ENCODE data around the gene FBN1. TPM values are rescaled to one million over a fixed set of nuclear protein-coding genes. Genes with fewer than 3 reads are reported as not detected.

Gene FBN1
- total RNA-seq, 1 donor from 2014 or later = 439 TPM

DNA sequence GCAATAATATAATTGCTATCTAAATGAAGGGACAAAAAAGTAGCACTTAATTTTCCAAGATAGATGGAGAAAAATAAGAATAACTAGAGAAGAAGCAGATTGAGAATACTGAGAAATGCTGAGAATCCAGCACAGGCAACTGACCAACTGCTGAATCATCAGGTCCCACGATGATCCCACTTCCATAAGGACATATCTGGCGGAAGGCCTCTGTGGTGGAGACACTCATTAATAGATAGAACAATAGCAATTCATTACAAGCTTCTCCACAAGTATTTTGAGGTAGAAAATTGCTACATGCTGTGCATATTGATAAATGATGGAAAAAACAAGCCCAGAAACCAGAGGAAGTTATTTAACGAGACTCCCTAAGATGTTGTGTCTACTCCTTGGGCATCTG, 208.3 kb downstream of the FBN1 start:
- Histone ChIP-seq H3K27me3 (ENCODE audit: control insufficient read depth in 3 of 3, insufficient read depth in 3 of 3, low read length in 3 of 3) (no peaks in the 10 kb centered on the region), H3K27ac (ENCODE audit: low read depth, low read length) (no peak overlapping the region), H3K9me3 (ENCODE audit: control insufficient read depth in 3 of 3, low read length in 3 of 3) (no peaks in the 10 kb centered on the region), H3K9ac (ENCODE audit: low read depth in 1 of 3, low read length in 3 of 3) (no peak overlapping the region), H3K4me3 (ENCODE audit: low read length in 3 of 3) (no peak overlapping the region), H3K4me1 (ENCODE audit: control insufficient read depth in 3 of 3, insufficient read depth in 3 of 3, low read length in 3 of 3) (no peaks in the 10 kb centered on the region), H3K36me3 (ENCODE audit: control insufficient read depth in 3 of 3, insufficient read depth in 3 of 3, low read length in 3 of 3) (peaks cover 0 to 19% (median 13%) of the 10 kb centered on the region in 3 donors)

DNA sequence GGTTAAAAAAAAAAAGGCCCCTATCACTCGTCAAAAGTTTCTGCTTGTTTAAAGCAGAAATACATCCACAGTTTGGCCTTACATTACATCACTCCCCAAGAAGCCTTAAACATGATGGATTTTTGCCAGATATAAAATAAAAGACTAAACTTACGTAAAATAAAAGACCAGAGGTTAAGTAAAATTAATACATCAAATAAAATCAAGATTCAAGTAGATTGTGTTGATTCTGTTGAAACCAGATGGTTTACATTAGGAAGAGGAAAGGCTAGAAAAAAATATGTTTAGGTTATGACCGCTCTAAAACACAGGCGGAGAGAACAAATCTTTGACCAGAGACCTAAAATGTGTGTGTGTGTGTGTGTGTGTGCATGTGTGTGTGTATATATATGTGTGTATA, 210.2 kb downstream of the FBN1 start:
- Histone ChIP-seq H3K4me3 (ENCODE audit: low read length in 3 of 3) (no peak overlapping the region), H3K27me3 (ENCODE audit: control insufficient read depth in 3 of 3, insufficient read depth in 3 of 3, low read length in 3 of 3) (no peaks in the 10 kb centered on the region), H3K27ac (ENCODE audit: low read depth, low read length) (no peak overlapping the region), H3K9me3 (ENCODE audit: control insufficient read depth in 3 of 3, low read length in 3 of 3) (no peaks in the 10 kb centered on the region), H3K9ac (ENCODE audit: low read depth in 1 of 3, low read length in 3 of 3) (no peak overlapping the region), H3K4me1 (ENCODE audit: control insufficient read depth in 3 of 3, insufficient read depth in 3 of 3, low read length in 3 of 3) (no peaks in the 10 kb centered on the region), H3K36me3 (ENCODE audit: control insufficient read depth in 3 of 3, insufficient read depth in 3 of 3, low read length in 3 of 3) (peaks cover 0 to 27% (median 20%) of the 10 kb centered on the region in 3 donors)

DNA sequence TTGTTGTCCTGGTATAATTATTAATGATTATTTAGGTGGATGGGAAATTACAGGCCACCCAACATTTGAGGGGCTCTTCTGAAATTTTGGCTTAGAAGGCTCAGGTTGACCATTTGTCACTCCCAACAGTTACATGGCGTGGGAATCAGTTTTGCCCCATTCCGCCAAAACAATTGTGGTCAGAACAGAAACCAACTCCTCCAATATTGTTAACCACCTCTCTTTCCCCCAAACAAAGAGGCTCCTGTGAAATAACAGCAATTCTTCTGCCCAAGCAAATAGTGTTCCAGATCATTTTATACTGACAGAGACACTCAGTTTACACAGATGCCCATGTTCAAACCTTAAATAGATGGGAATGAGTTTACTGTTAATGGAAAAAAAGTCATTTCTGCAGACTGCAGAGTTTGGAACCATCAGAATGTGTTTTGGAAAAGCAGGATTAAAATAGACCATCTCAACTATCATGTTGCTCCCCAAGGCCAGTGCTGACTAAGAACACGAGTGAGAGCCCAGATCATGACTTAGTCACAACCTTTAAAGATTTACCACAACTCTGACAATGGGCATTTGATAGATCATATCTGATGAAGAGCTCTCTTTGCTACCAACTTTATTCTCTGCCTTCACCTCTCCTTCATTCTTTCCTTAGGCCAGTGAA, 212.2 kb downstream of the FBN1 start:
- Histone ChIP-seq H3K27ac (ENCODE audit: low read depth, low read length) (no peak overlapping the region), H3K4me3 (ENCODE audit: low read length in 3 of 3) (no peak overlapping the region), H3K4me1 (ENCODE audit: control insufficient read depth in 3 of 3, insufficient read depth in 3 of 3, low read length in 3 of 3) (no peaks in the 10 kb centered on the region), H3K9ac (ENCODE audit: low read depth in 1 of 3, low read length in 3 of 3) (no peak overlapping the region), H3K36me3 (ENCODE audit: control insufficient read depth in 3 of 3, insufficient read depth in 3 of 3, low read length in 3 of 3) (peaks cover 0 to 29% (median 18%) of the 10 kb centered on the region in 3 donors), H3K9me3 (ENCODE audit: control insufficient read depth in 3 of 3, low read length in 3 of 3) (no peaks in the 10 kb centered on the region), H3K27me3 (ENCODE audit: control insufficient read depth in 3 of 3, insufficient read depth in 3 of 3, low read length in 3 of 3) (no peaks in the 10 kb centered on the region)

DNA sequence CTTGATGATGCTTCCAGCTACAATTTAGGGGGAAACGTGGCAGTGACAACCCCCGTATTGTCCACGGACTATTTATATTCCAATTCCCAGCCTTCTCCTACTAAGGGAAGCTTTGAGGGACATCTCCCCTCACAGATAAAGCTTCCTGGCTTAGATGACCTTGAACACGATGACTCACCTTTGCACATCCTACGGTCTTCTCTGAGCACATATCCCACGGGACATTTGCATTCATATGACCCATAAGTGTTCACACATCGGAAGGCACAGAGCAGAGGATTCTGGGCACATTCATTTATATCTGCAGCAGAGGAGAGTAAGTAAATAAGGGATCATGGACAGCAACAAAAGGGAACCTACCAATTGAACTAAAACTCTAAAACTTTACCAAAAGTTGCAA, 212.8 kb downstream of the FBN1 start:
- no peak overlapping the region for H3K9ac ChIP-seq (ENCODE audit: low read depth in 1 of 3, low read length in 3 of 3)
- no peaks in the 10 kb centered on the region for H3K27me3 ChIP-seq (ENCODE audit: control insufficient read depth in 3 of 3, insufficient read depth in 3 of 3, low read length in 3 of 3)
- H3K4me1 ChIP-seq (ENCODE audit: control insufficient read depth in 3 of 3, insufficient read depth in 3 of 3, low read length in 3 of 3) = no peaks in the 10 kb centered on the region
- no peak overlapping the region for H3K4me3 ChIP-seq (ENCODE audit: low read length in 3 of 3)
- H3K9me3 ChIP-seq (ENCODE audit: control insufficient read depth in 3 of 3, low read length in 3 of 3) = no peaks in the 10 kb centered on the region
- H3K27ac ChIP-seq (ENCODE audit: low read depth, low read length) = no peak overlapping the region
- peaks cover 0 to 32% (median 19%) of the 10 kb centered on the region in 3 donors for H3K36me3 ChIP-seq (ENCODE audit: control insufficient read depth in 3 of 3, insufficient read depth in 3 of 3, low read length in 3 of 3)

DNA sequence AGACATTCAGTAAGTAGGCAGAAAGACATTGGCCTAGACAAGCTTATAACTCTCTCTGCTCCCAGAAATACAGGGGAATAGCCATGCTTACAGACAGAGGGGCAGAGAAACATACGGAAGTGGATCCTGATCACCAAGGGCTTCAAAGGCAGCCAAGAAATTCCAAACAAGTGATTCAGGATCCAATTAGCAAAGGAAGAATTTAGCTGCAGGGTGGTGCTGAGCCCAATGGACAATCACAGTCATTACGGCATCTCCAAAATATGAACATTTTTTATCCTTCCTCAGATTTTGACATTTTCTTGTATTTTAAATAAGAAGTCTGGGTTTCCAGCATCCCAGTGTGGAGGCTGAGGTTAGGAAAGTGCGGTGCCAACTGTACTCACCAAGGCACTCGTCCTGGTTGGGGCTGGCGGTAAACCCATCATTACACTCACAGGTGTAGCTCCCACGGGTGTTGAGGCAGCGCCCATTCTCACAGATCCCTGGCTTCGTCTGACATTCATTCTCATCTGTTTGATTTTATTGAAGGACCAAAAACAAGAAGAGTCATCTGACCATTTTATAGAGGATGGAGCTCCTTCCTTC, 217.5 kb downstream of the FBN1 start:
- no peak overlapping the region for H3K27ac ChIP-seq (ENCODE audit: low read depth, low read length)
- H3K36me3 ChIP-seq (ENCODE audit: control insufficient read depth in 3 of 3, insufficient read depth in 3 of 3, low read length in 3 of 3) = peaks cover 5 to 29% (median 26%) of the 10 kb centered on the region in 3 donors
- no peaks in the 10 kb centered on the region for H3K9me3 ChIP-seq (ENCODE audit: control insufficient read depth in 3 of 3, low read length in 3 of 3)
- no peaks in the 10 kb centered on the region for H3K27me3 ChIP-seq (ENCODE audit: control insufficient read depth in 3 of 3, insufficient read depth in 3 of 3, low read length in 3 of 3)
- H3K4me3 ChIP-seq (ENCODE audit: low read length in 3 of 3) = no peak overlapping the region
- no peak overlapping the region for H3K9ac ChIP-seq (ENCODE audit: low read depth in 1 of 3, low read length in 3 of 3)
- no peaks in the 10 kb centered on the region for H3K4me1 ChIP-seq (ENCODE audit: control insufficient read depth in 3 of 3, insufficient read depth in 3 of 3, low read length in 3 of 3)

DNA sequence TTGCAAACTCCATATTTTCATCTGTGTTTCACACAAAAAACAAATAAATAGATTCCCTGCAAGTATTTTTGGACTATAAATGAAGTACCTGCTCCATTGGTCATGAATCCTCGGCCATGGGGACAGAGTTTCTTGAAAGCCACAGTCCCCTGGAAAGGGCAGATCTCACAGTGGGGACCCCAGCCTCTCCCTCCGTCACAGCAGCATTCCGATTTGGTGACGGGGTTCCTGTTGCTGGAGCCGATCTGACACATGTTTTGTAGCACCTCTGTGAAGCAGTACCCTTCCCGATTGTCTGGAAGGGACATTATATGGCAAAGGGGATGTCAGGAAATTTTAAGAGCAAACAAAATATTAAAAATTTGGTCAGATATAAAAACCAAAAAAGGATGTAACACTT, 218.0 kb downstream of the FBN1 start:
- Histone ChIP-seq H3K9me3 (ENCODE audit: control insufficient read depth in 3 of 3, low read length in 3 of 3) (no peaks in the 10 kb centered on the region), H3K27ac (ENCODE audit: low read depth, low read length) (no peak overlapping the region), H3K4me1 (ENCODE audit: control insufficient read depth in 3 of 3, insufficient read depth in 3 of 3, low read length in 3 of 3) (no peaks in the 10 kb centered on the region), H3K9ac (ENCODE audit: low read depth in 1 of 3, low read length in 3 of 3) (no peak overlapping the region), H3K27me3 (ENCODE audit: control insufficient read depth in 3 of 3, insufficient read depth in 3 of 3, low read length in 3 of 3) (no peaks in the 10 kb centered on the region), H3K36me3 (ENCODE audit: control insufficient read depth in 3 of 3, insufficient read depth in 3 of 3, low read length in 3 of 3) (peaks cover 5 to 26% (median 22%) of the 10 kb centered on the region in 3 donors), H3K4me3 (ENCODE audit: low read length in 3 of 3) (no peak overlapping the region)

DNA sequence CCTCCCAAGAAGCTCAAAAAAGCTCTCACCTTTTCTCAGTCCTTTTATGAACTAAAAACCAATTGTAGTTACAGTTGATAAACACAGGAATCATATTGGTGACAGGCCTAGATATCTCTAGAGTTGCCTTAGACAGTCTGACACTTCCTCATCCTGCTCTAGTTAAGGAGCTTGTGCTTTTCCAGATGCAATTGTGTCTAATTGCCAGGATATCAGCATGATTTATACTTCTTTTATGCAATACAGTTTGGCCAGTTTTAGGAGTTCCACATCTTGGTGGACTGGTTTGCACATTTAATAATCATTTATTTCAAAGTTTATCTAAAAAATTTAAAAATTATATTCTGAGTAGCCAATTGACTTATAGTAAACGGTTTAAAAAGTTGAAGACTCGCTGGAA, 218.6 kb downstream of the FBN1 start:
- Histone ChIP-seq H3K36me3 (ENCODE audit: control insufficient read depth in 3 of 3, insufficient read depth in 3 of 3, low read length in 3 of 3) (peaks cover 5 to 23% (median 17%) of the 10 kb centered on the region in 3 donors), H3K27ac (ENCODE audit: low read depth, low read length) (no peak overlapping the region), H3K4me3 (ENCODE audit: low read length in 3 of 3) (no peak overlapping the region), H3K27me3 (ENCODE audit: control insufficient read depth in 3 of 3, insufficient read depth in 3 of 3, low read length in 3 of 3) (no peaks in the 10 kb centered on the region), H3K9me3 (ENCODE audit: control insufficient read depth in 3 of 3, low read length in 3 of 3) (no peaks in the 10 kb centered on the region), H3K4me1 (ENCODE audit: control insufficient read depth in 3 of 3, insufficient read depth in 3 of 3, low read length in 3 of 3) (no peaks in the 10 kb centered on the region), H3K9ac (ENCODE audit: low read depth in 1 of 3, low read length in 3 of 3) (no peak overlapping the region)

DNA sequence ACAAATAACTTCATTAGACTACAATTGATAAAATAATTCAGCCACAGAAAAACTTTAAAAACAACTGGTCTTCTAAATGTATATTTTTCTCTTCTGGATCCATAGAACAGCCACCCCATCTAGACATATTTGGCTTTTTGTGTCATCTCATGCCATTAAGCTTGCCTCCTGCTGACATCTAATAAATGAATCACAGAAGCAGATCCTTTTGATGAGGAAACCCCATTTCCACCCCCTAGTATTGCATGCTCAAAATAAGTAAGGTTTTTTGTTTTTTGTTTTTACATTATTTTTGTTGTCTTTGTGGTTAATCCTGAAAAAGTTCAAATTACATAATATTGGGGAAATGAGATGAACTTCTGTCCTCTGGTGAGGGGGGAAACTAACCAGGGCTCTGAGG, 219.5 kb downstream of the FBN1 start:
- peaks cover 6 to 29% (median 17%) of the 10 kb centered on the region in 3 donors for H3K36me3 ChIP-seq (ENCODE audit: control insufficient read depth in 3 of 3, insufficient read depth in 3 of 3, low read length in 3 of 3)
- H3K9ac ChIP-seq (ENCODE audit: low read depth in 1 of 3, low read length in 3 of 3) = no peak overlapping the region

DNA sequence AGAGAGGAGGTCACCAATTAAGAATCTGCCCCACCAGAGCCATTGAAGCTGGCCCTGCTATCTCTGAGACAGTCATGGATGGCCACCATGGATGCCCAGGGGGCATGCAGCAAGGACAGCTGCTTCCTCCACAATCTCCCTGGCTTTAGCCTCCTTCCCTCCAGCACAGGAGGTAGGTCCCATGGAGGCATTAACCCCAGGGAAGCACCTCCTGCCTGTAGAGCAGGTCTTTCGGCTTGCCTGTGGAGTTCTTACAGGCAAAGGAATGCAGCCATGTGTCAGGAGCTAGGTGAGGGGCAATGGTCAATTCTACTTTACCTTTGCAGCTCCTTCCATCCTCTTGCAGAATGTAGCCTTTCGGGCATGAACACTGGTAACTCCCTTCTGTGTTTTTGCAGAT, 220.5 kb downstream of the FBN1 start:
- H3K27me3 ChIP-seq (ENCODE audit: control insufficient read depth in 3 of 3, insufficient read depth in 3 of 3, low read length in 3 of 3) = no peaks in the 10 kb centered on the region
- H3K4me3 ChIP-seq (ENCODE audit: low read length in 3 of 3) = no peak overlapping the region
- H3K4me1 ChIP-seq (ENCODE audit: control insufficient read depth in 3 of 3, insufficient read depth in 3 of 3, low read length in 3 of 3) = no peaks in the 10 kb centered on the region
- no peak overlapping the region for H3K27ac ChIP-seq (ENCODE audit: low read depth, low read length)
- H3K36me3 ChIP-seq (ENCODE audit: control insufficient read depth in 3 of 3, insufficient read depth in 3 of 3, low read length in 3 of 3) = peaks cover 8 to 24% (median 10%) of the 10 kb centered on the region in 3 donors
- H3K9ac ChIP-seq (ENCODE audit: low read depth in 1 of 3, low read length in 3 of 3) = no peak overlapping the region
- no peaks in the 10 kb centered on the region for H3K9me3 ChIP-seq (ENCODE audit: control insufficient read depth in 3 of 3, low read length in 3 of 3)

More for the DNA sequence above, 219.5 kb downstream of the FBN1 start:
- Histone ChIP-seq H3K27me3 (ENCODE audit: control insufficient read depth in 3 of 3, insufficient read depth in 3 of 3, low read length in 3 of 3) (no peaks in the 10 kb centered on the region), H3K27ac (ENCODE audit: low read depth, low read length) (no peak overlapping the region), H3K9me3 (ENCODE audit: control insufficient read depth in 3 of 3, low read length in 3 of 3) (no peaks in the 10 kb centered on the region), H3K4me1 (ENCODE audit: control insufficient read depth in 3 of 3, insufficient read depth in 3 of 3, low read length in 3 of 3) (no peaks in the 10 kb centered on the region), H3K4me3 (ENCODE audit: low read length in 3 of 3) (no peak overlapping the region)

DNA sequence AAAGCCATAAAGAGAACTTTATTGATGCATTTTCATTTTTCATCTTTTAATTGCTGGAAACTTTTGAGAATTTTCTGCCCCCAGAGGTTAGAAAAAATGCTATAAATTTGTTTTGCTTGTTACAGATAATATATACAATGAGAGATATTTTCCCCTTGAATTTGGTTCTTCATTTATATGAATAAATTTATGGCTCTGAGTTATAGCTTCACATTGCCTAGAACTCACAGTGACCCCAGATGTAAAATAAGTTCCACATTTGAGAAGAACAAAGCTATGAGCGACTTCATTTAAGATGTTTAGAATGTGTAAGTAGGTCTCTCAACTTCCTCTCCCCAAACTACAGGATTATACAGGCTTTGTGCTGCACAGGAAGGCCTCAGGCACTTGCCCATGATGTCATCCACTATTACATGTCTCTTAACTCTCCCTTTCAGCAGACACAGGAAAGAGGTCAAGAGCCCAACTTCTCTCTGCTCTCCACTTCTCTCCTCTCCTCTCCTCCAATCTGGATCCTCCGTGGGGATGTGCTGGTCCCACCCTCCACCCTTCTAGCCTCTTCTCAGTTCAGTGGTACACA, 221.5 kb downstream of the FBN1 start:
- Histone ChIP-seq H3K4me1 (ENCODE audit: control insufficient read depth in 3 of 3, insufficient read depth in 3 of 3, low read length in 3 of 3) (no peaks in the 10 kb centered on the region), H3K36me3 (ENCODE audit: control insufficient read depth in 3 of 3, insufficient read depth in 3 of 3, low read length in 3 of 3) (peaks cover 8 to 24% (median 10%) of the 10 kb centered on the region in 3 donors), H3K9ac (ENCODE audit: low read depth in 1 of 3, low read length in 3 of 3) (no peak overlapping the region), H3K27me3 (ENCODE audit: control insufficient read depth in 3 of 3, insufficient read depth in 3 of 3, low read length in 3 of 3) (no peaks in the 10 kb centered on the region), H3K9me3 (ENCODE audit: control insufficient read depth in 3 of 3, low read length in 3 of 3) (no peaks in the 10 kb centered on the region), H3K27ac (ENCODE audit: low read depth, low read length) (no peak overlapping the region), H3K4me3 (ENCODE audit: low read length in 3 of 3) (no peak overlapping the region)
